Osteoblast (primary cell): Measurements from ENCODE around the gene KCND3. TPM values are rescaled to one million over a fixed set of nuclear protein-coding genes. Genes with fewer than 3 reads are reported as not detected.

ENCODE experiments used
- DNase-seq: peaks from one replicate; pipeline ENCODE4 v3.0.0; 2011; ENCODE audit warnings: low spot score, mixed read lengths; ENCODE audit not compliant: insufficient read length; ENCODE audit errors: missing footprints
- H2AFZ ChIP-seq: 2 replicates; pipeline ENCODE4 v1.6.0; 2011; ENCODE audit warnings: mild to moderate bottlenecking, low read length
- H3K27ac ChIP-seq: 2 replicates; pipeline ENCODE4 v1.5.1; 2011; ENCODE audit warnings: mild to moderate bottlenecking, low read depth, low read length, moderate library complexity
- H3K27me3 ChIP-seq: 2 replicates; pipeline ENCODE4 v1.6.0; 2012; ENCODE audit warnings: mild to moderate bottlenecking, control low read depth, inconsistent platforms, low read length, moderate library complexity; ENCODE audit not compliant: insufficient read depth
- H3K36me3 ChIP-seq: 2 replicates; pipeline ENCODE4 v1.5.1; 2011; ENCODE audit warnings: mild to moderate bottlenecking, low read length, control low read depth, moderate library complexity; ENCODE audit not compliant: insufficient read depth
- H3K4me1 ChIP-seq: 2 replicates; pipeline ENCODE4 v1.5.1; 2011; ENCODE audit warnings: mild to moderate bottlenecking, low read length, control low read depth, moderate library complexity; ENCODE audit not compliant: insufficient read depth
- H3K4me2 ChIP-seq: 2 replicates; pipeline ENCODE4 v1.6.0; 2011; ENCODE audit warnings: mild to moderate bottlenecking, low read length; ENCODE audit not compliant: insufficient read depth
- H3K4me3 ChIP-seq: fragments of 200-600 bp; sonication (generic); 3 replicates; pipeline ENCODE4 v1.5.1; 2012; ENCODE audit warnings: mild to moderate bottlenecking, low read length, inconsistent platforms; ENCODE audit not compliant: insufficient read depth
- H3K79me2 ChIP-seq: 2 replicates; pipeline ENCODE4 v1.6.0; 2012; ENCODE audit warnings: mild to moderate bottlenecking, low read length, control low read depth, inconsistent platforms; ENCODE audit not compliant: insufficient read depth
- H3K9me3 ChIP-seq: 2 replicates; pipeline ENCODE4 v1.5.1; 2011; ENCODE audit warnings: low read depth, low read length, control low read depth
- H4K20me1 ChIP-seq: 2 replicates; pipeline ENCODE4 v1.6.0; 2012; ENCODE audit warnings: mild to moderate bottlenecking, low read length, control low read depth; ENCODE audit not compliant: insufficient read depth
- total RNA-seq: library from RNA; depleted of rRNA; stranded (reverse); fragments of >200 nt; gene quantifications from 2 replicates; pipeline ENCODE4 v1.2.3, GENCODE V29; 2012
- TF ChIP-seq, protein P1 (sequence below): IDR thresholded peaks from 2 replicates; pipeline ENCODE4 v1.5.1; 2011; ENCODE audit warnings: mild to moderate bottlenecking, low read depth, low read length, moderate library complexity; ENCODE audit errors: extremely low read depth

KCND3 gene
- total RNA-seq, 1 donor, result 3.6 TPM

DNA sequence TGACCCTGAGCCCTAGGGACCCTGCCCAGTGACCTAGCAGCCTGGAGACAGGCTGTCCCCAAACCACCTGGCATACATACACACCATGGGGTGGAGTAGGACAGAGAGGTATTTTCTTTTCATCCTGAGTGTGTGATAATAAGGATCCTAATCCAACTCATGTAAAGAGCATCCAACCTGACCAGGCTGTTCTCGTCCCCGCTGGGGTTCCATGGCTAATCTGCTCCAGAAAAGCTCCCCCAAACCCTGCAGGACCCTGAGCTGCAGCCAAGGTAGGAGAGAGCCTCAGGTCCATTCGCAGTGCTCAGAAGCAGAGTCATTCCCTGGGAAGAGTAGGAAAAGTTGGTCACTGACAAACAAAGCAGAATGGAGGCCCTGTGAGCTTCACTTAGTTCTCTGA lies 31.4 kb downstream of the KCND3 start:
- no peaks in the 10 kb centered on the region for H4K20me1 ChIP-seq
- H3K27me3 ChIP-seq, result no peaks in the 10 kb centered on the region
- H3K9me3 ChIP-seq, result no peaks in the 10 kb centered on the region
- no peak overlapping the region for H3K4me2 ChIP-seq
- no peaks in the 10 kb centered on the region for H3K4me1 ChIP-seq
- no peaks in the 10 kb centered on the region for H3K36me3 ChIP-seq
- H3K27ac ChIP-seq, result no peak overlapping the region
- no peak for DNase-seq
- H2AFZ ChIP-seq, result no peak overlapping the region
- H3K79me2 ChIP-seq, result no peaks in the 10 kb centered on the region
- no peak overlapping the region for H3K4me3 ChIP-seq
- TF ChIP-seq, protein P1, sequence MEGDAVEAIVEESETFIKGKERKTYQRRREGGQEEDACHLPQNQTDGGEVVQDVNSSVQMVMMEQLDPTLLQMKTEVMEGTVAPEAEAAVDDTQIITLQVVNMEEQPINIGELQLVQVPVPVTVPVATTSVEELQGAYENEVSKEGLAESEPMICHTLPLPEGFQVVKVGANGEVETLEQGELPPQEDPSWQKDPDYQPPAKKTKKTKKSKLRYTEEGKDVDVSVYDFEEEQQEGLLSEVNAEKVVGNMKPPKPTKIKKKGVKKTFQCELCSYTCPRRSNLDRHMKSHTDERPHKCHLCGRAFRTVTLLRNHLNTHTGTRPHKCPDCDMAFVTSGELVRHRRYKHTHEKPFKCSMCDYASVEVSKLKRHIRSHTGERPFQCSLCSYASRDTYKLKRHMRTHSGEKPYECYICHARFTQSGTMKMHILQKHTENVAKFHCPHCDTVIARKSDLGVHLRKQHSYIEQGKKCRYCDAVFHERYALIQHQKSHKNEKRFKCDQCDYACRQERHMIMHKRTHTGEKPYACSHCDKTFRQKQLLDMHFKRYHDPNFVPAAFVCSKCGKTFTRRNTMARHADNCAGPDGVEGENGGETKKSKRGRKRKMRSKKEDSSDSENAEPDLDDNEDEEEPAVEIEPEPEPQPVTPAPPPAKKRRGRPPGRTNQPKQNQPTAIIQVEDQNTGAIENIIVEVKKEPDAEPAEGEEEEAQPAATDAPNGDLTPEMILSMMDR, result no peak

DNA sequence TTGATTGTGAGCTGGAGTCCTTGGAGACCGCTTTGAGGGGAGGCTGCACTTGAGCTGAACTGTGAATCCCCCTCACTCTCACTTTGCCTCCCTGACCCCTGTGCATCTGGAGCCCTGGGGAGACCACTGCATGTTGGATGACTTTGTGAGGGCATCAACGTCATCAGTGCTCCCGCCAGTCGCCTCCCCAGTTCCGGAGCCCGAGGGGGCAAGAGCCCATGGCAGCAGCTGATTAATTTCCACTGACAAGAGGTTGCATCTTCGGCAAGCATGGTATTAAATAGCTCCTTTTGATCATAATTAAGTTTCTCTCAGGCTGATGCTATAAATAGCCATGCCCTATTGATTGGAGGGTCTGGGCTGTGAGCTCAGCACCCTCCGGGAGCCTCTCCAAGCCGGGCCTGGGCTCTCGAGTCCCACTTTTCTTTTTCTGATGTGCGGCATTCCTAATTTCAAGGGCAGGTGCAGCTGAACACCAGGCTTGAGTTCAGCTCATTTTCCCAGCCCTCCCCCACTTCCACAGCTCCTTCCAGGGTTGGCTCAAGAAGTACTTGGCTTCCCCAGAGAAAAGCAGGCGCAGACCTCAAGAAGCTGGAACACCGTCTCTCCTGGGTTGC lies 33.2 kb downstream of the KCND3 start:
- Histone ChIP-seq H4K20me1 (no peaks in the 10 kb centered on the region), H3K36me3 (no peaks in the 10 kb centered on the region), H3K4me2 (no peak overlapping the region), H3K9me3 (no peaks in the 10 kb centered on the region), H3K4me3 (no peak overlapping the region), H3K4me1 (no peaks in the 10 kb centered on the region), H3K27ac (no peak overlapping the region), H3K27me3 (no peaks in the 10 kb centered on the region), H2AFZ (no peak overlapping the region), H3K79me2 (no peaks in the 10 kb centered on the region)
- TF ChIP-seq, protein P1, result no peak
- no peak for DNase-seq

DNA sequence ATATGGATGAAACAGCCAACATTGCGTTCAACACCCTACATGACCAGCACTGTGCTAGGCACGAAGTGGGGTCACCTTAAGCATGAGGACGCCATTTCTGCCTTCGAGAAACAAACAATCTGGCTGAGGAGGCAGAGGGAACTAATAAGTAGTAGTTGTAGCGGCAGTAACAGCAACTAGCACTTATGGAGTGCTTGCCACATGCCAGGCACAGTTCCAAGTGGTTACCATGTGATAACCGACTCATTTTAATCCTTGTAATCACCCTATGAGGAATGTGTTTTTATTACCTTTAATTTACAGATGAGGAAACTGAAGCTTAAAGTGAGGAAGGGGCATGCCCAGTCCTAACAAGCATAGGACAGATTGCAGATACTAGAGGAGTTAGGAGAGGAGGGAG lies 33.7 kb downstream of the KCND3 start:
- Histone ChIP-seq H2AFZ (no peak overlapping the region), H3K4me1 (no peaks in the 10 kb centered on the region), H3K9me3 (no peaks in the 10 kb centered on the region), H3K27ac (no peak overlapping the region), H3K27me3 (no peaks in the 10 kb centered on the region), H3K36me3 (no peaks in the 10 kb centered on the region), H4K20me1 (no peaks in the 10 kb centered on the region), H3K79me2 (no peaks in the 10 kb centered on the region), H3K4me3 (no peak overlapping the region), H3K4me2 (no peak overlapping the region)
- TF ChIP-seq, protein P1, result no peak
- no peak for DNase-seq

DNA sequence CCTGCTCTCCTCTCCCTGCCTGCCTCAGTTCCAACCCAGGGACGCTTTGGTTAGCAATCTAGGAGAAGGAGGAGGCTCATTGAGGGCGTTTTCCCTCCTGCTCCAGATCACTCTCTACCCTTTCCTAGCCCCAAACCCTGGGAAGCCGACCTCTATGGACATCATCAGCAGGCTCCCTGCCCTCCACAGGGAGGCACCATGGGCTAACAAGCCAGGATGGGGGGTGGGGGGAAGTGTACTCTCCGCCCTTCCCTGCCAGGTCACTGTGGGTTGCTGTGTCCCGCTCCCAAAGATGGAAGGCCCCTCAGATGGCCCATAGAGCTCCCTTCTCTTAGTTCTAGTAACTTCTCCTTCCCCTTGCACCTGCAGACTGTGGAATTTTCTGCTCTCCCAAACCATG lies 35.7 kb downstream of the KCND3 start:
- no peak overlapping the region for H2AFZ ChIP-seq
- DNase-seq, result no peak

More for the DNA sequence above, 35.7 kb downstream of the KCND3 start:
- H3K27me3 ChIP-seq, result no peaks in the 10 kb centered on the region
- no peaks in the 10 kb centered on the region for H3K4me1 ChIP-seq
- H3K27ac ChIP-seq, result no peak overlapping the region
- H3K9me3 ChIP-seq, result no peaks in the 10 kb centered on the region
- H3K36me3 ChIP-seq, result no peaks in the 10 kb centered on the region
- no peaks in the 10 kb centered on the region for H4K20me1 ChIP-seq
- H3K4me2 ChIP-seq, result no peak overlapping the region
- no peak overlapping the region for H3K4me3 ChIP-seq
- H3K79me2 ChIP-seq, result no peaks in the 10 kb centered on the region
- TF ChIP-seq, protein P1, result no peak
